Measurements from ENCODE around the gene OLFML2A.

The OLFML2A gene

GRCh38 chr9:124741662-124742061, 35.3 kb upstream of the OLFML2A start:
- Histone ChIP-seq H3K14ac (ENCODE audit: low read length) (no peak overlapping the region), H3K4me1 (ENCODE audit: control insufficient read depth in 1 of 2, insufficient read depth in 2 of 2, low read length in 2 of 2) (peaks cover 2 to 3% of the 10 kb centered on the region in 2 experiments), H3K27me3 (ENCODE audit: insufficient read depth, low read length) (no peaks in the 10 kb centered on the region), H2AFZ (ENCODE audit: insufficient read depth, low read length, poor library complexity) (no peak overlapping the region), H4K91ac (ENCODE audit: low read depth, low read length) (no peak overlapping the region), H2BK12ac (ENCODE audit: low read length) (no peak overlapping the region), H3K4ac (ENCODE audit: low read depth, low read length) (no peak overlapping the region), H3K79me2 (ENCODE audit: control insufficient read depth, insufficient read depth, low read length, poor library complexity) (no peaks in the 10 kb centered on the region), H3K18ac (ENCODE audit: low read length) (no peak overlapping the region), H2AK5ac (ENCODE audit: low read length) (no peak overlapping the region), H3K4me3 (ENCODE audit: low read depth, low read length) (no peak overlapping the region), H3K9ac (ENCODE audit: low read length) (no peak overlapping the region), H3K4me2 (ENCODE audit: low read length) (no peak overlapping the region), H3K36me3 (ENCODE audit: control insufficient read depth in 1 of 2, insufficient read depth in 2 of 2, low read length in 2 of 2) (no peaks in the 10 kb centered on the region), H4K8ac (ENCODE audit: low read depth, low read length) (no peak overlapping the region), H2BK120ac (ENCODE audit: insufficient read depth, low read length, poor library complexity) (no peak overlapping the region), H3K23ac (ENCODE audit: low read length) (no peak overlapping the region), H4K12ac (ENCODE audit: low read depth, low read length) (no peak overlapping the region), H3K79me1 (ENCODE audit: low read length) (no peaks in the 10 kb centered on the region), H3K9me3 (ENCODE audit: insufficient read depth, low read depth, low read length) (no peaks in the 10 kb centered on the region), H3K27ac (ENCODE audit: low read depth, low read length) (no peak overlapping the region), H2BK5ac (ENCODE audit: low read depth, low read length, poor library complexity) (no peak overlapping the region)
- no CpG with 5 or more reads among the region's 4 CpGs for WGBS (ENCODE audit: extremely low coverage, insufficient coverage, insufficient read length)
- no peak for DNase-seq

DNA sequence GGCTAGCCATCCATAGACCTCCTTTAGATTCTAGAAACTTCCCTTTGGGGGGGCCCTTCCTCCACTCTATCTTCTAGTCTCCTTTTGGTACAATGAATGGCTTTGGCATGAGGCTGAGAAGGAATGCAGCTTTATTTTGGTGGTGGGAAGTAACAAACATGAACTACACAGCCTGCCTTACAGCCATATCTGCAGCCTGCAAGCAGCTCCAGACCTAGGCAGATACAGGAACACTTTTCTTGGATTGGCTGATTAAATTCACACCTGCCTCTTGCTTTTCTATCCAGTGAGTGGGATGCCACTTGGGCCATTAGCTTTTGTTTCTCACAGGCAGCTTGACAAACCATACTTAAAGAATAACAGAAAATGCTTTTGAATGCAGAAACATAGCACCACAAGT, 34.0 kb upstream of the OLFML2A start:
- no peak overlapping the region for H3K14ac ChIP-seq (ENCODE audit: low read length)
- no peak overlapping the region for H2BK120ac ChIP-seq (ENCODE audit: insufficient read depth, low read length, poor library complexity)
- no peak overlapping the region for H2BK5ac ChIP-seq (ENCODE audit: low read depth, low read length, poor library complexity)
- H3K27me3 ChIP-seq (ENCODE audit: insufficient read depth, low read length), result no peaks in the 10 kb centered on the region
- no peak overlapping the region for H4K12ac ChIP-seq (ENCODE audit: low read depth, low read length)
- no peak overlapping the region for H3K4me2 ChIP-seq (ENCODE audit: low read length)
- no peak for DNase-seq
- H2BK12ac ChIP-seq (ENCODE audit: low read length), result no peak overlapping the region
- H2AK5ac ChIP-seq (ENCODE audit: low read length), result no peak overlapping the region
- H4K91ac ChIP-seq (ENCODE audit: low read depth, low read length), result no peak overlapping the region
- no peak overlapping the region for H3K18ac ChIP-seq (ENCODE audit: low read length)
- no peak overlapping the region for H2AFZ ChIP-seq (ENCODE audit: insufficient read depth, low read length, poor library complexity)
- H4K8ac ChIP-seq (ENCODE audit: low read depth, low read length), result no peak overlapping the region
- H3K36me3 ChIP-seq (ENCODE audit: control insufficient read depth in 1 of 2, insufficient read depth in 2 of 2, low read length in 2 of 2), result no peaks in the 10 kb centered on the region
- H3K9ac ChIP-seq (ENCODE audit: low read length), result no peak overlapping the region
- H3K23ac ChIP-seq (ENCODE audit: low read length), result no peak overlapping the region
- H3K9me3 ChIP-seq (ENCODE audit: insufficient read depth, low read depth, low read length), result no peaks in the 10 kb centered on the region
- H3K4me3 ChIP-seq (ENCODE audit: low read depth, low read length), result no peak overlapping the region
- H3K4ac ChIP-seq (ENCODE audit: low read depth, low read length), result no peak overlapping the region
- H3K79me1 ChIP-seq (ENCODE audit: low read length), result no peaks in the 10 kb centered on the region
- H3K27ac ChIP-seq (ENCODE audit: low read depth, low read length), result no peak overlapping the region
- no peaks in the 10 kb centered on the region for H3K79me2 ChIP-seq (ENCODE audit: control insufficient read depth, insufficient read depth, low read length, poor library complexity)
- peaks cover 2 to 5% of the 10 kb centered on the region in 2 experiments for H3K4me1 ChIP-seq (ENCODE audit: control insufficient read depth in 1 of 2, insufficient read depth in 2 of 2, low read length in 2 of 2)

- no peak overlapping the region for H4K12ac ChIP-seq (ENCODE audit: low read depth, low read length)
- no peak overlapping the region for H3K23ac ChIP-seq (ENCODE audit: low read length)
- peak overlapping the region; percentile 34 for H3K27ac ChIP-seq (ENCODE audit: low read depth, low read length)
- H3K79me2 ChIP-seq (ENCODE audit: control insufficient read depth, insufficient read depth, low read length, poor library complexity), result no peaks in the 10 kb centered on the region
- H3K36me3 ChIP-seq (ENCODE audit: control insufficient read depth in 1 of 2, insufficient read depth in 2 of 2, low read length in 2 of 2), result no peaks in the 10 kb centered on the region
- H3K4ac ChIP-seq (ENCODE audit: low read depth, low read length), result no peak overlapping the region
- no peak overlapping the region for H3K4me2 ChIP-seq (ENCODE audit: low read length)
- no peak overlapping the region for H2AK5ac ChIP-seq (ENCODE audit: low read length)
- H2BK120ac ChIP-seq (ENCODE audit: insufficient read depth, low read length, poor library complexity), result no peak overlapping the region
- no peak overlapping the region for H4K91ac ChIP-seq (ENCODE audit: low read depth, low read length)
- peak in 1 of 2 donors; percentile 29 for DNase-seq
- no peak overlapping the region for H2BK5ac ChIP-seq (ENCODE audit: low read depth, low read length, poor library complexity)
- no peaks in the 10 kb centered on the region for H3K27me3 ChIP-seq (ENCODE audit: insufficient read depth, low read length)
- H3K9ac ChIP-seq (ENCODE audit: low read length), result no peak overlapping the region
- no peak overlapping the region for H4K8ac ChIP-seq (ENCODE audit: low read depth, low read length)
- no peak overlapping the region for H3K14ac ChIP-seq (ENCODE audit: low read length)
- H3K79me1 ChIP-seq (ENCODE audit: low read length), result no peaks in the 10 kb centered on the region
- no CpG with 5 or more reads among the region's 5 CpGs for WGBS (ENCODE audit: extremely low coverage, insufficient coverage, insufficient read length)
- H2BK12ac ChIP-seq (ENCODE audit: low read length), result no peak overlapping the region
- no peaks in the 10 kb centered on the region for H3K9me3 ChIP-seq (ENCODE audit: insufficient read depth, low read depth, low read length)
- H2AFZ ChIP-seq (ENCODE audit: insufficient read depth, low read length, poor library complexity), result no peak overlapping the region
- H3K4me3 ChIP-seq (ENCODE audit: low read depth, low read length), result no peak overlapping the region
- H3K18ac ChIP-seq (ENCODE audit: low read length), result no peak overlapping the region
- H3K4me1 ChIP-seq (ENCODE audit: control insufficient read depth in 1 of 2, insufficient read depth in 2 of 2, low read length in 2 of 2), result peaks cover 2 to 5% of the 10 kb centered on the region in 2 experiments
These were observed 33.1 kb upstream of the OLFML2A start for GRCh38 chr9:124743686-124744348.

- Histone ChIP-seq H2AK5ac (ENCODE audit: low read length) (no peak overlapping the region), H3K27me3 (ENCODE audit: insufficient read depth, low read length) (no peaks in the 10 kb centered on the region), H3K9ac (ENCODE audit: low read length) (no peak overlapping the region), H3K9me3 (ENCODE audit: insufficient read depth, low read depth, low read length) (no peaks in the 10 kb centered on the region), H2AFZ (ENCODE audit: insufficient read depth, low read length, poor library complexity) (no peak overlapping the region), H3K79me1 (ENCODE audit: low read length) (no peaks in the 10 kb centered on the region), H4K91ac (ENCODE audit: low read depth, low read length) (no peak overlapping the region), H3K4me2 (ENCODE audit: low read length) (no peak overlapping the region), H3K4me3 (ENCODE audit: low read depth, low read length) (no peak overlapping the region), H2BK5ac (ENCODE audit: low read depth, low read length, poor library complexity) (no peak overlapping the region), H3K79me2 (ENCODE audit: control insufficient read depth, insufficient read depth, low read length, poor library complexity) (no peaks in the 10 kb centered on the region), H3K18ac (ENCODE audit: low read length) (no peak overlapping the region), H2BK120ac (ENCODE audit: insufficient read depth, low read length, poor library complexity) (no peak overlapping the region), H4K12ac (ENCODE audit: low read depth, low read length) (no peak overlapping the region), H3K27ac (ENCODE audit: low read depth, low read length) (no peak overlapping the region), H2BK12ac (ENCODE audit: low read length) (no peak overlapping the region), H3K36me3 (ENCODE audit: control insufficient read depth in 1 of 2, insufficient read depth in 2 of 2, low read length in 2 of 2) (no peaks in the 10 kb centered on the region), H3K23ac (ENCODE audit: low read length) (no peak overlapping the region), H4K8ac (ENCODE audit: low read depth, low read length) (no peak overlapping the region), H3K14ac (ENCODE audit: low read length) (no peak overlapping the region), H3K4me1 (ENCODE audit: control insufficient read depth in 1 of 2, insufficient read depth in 2 of 2, low read length in 2 of 2) (peaks cover 2 to 5% of the 10 kb centered on the region in 2 experiments), H3K4ac (ENCODE audit: low read depth, low read length) (peak overlapping the region; percentile 33)
- WGBS (ENCODE audit: extremely low coverage, insufficient coverage, insufficient read length), result no CpG with 5 or more reads among the region's 4 CpGs
- no peak for DNase-seq
These were observed 29.9 kb upstream of the OLFML2A start for GRCh38 chr9:124747065-124747464.
